HG03039 (cell line): ENCODE measurements around the gene PAPPA2.
"Not testable (repeated sequence)": the region's sequence is repeated elsewhere in the genome, so short reads cannot be mapped to it uniquely, and the experiment has no call there.

Experiments used
- ATAC-seq: cut with Tn5 transposase; IDR thresholded peaks from one replicate; pipeline ENCODE4 v1.9.1; 2021; ENCODE audit warnings: mild to moderate bottlenecking, moderate library complexity; ENCODE audit not compliant: unreplicated experiment

Gene PAPPA2

DNA sequence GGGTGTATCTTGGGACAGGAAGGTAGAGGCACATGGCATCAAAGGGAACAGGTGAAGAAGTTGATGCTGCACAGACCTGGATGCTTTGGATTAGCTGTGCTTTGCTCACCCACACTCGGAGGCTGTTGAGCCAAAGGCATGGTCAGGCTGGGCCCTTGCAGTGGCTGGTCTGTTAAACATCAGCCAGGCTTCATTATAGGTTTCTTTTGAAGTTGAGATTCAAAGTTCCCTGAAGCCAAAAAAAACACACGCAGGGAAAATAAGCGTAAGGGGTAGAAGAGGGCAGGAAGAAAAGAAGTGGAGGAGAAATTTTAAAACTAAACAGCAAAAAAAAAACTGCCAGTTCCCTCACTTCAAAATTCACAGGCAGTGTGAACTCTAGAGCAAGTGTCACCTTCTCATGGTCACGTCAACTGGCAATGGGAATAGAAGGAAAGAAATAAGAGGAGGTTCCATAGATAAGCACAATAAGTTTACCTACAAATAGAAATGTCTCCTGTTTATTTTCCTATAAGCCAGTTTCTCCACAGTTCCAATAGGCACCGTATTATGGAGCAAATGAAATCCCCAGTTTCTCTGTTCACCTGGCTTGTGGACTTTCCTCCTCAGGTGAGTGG lies 139.5 kb downstream of the PAPPA2 start:
- ATAC-seq: no peak

DNA sequence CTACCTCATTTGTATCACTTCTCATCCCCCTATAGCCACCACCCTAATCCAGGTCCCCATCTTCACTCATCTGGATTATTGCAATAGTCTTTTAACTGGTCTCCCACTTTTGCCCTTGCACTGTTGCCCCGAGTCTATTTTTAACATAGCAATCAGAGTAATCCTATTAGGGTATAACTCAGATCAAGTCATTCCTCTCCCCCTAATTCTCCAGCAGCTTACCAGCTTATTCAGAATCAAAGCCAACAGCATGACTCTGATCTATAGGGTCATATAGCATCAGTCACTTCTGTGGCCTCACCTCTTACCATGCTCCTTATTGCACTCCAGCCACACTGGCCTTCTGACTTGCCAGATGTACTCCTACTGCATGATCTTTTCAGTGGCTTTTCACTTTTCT lies 140.7 kb downstream of the PAPPA2 start:
- ATAC-seq: no peak

DNA sequence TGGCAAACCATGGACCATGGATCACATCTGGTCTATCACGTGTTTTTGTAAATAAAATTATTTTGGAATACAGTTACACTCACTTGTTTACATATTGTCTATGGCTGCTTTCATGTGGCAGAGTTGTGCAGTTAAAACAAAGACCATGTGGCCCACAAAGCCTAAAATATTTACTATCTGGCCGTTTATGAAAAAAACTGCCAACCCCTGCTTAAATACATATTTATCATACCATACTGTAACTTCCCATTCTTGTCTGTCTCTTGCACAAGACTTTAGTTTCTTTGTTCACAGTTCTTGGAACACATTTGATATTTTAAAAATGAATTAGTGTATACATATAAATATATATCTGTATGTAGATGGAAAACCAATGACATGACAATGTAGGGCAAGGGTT lies 141.5 kb downstream of the PAPPA2 start:
- no peak for ATAC-seq

GRCh38 chr1:176605176-176605575 lies 142.2 kb downstream of the PAPPA2 start:
- ATAC-seq: no peak

DNA sequence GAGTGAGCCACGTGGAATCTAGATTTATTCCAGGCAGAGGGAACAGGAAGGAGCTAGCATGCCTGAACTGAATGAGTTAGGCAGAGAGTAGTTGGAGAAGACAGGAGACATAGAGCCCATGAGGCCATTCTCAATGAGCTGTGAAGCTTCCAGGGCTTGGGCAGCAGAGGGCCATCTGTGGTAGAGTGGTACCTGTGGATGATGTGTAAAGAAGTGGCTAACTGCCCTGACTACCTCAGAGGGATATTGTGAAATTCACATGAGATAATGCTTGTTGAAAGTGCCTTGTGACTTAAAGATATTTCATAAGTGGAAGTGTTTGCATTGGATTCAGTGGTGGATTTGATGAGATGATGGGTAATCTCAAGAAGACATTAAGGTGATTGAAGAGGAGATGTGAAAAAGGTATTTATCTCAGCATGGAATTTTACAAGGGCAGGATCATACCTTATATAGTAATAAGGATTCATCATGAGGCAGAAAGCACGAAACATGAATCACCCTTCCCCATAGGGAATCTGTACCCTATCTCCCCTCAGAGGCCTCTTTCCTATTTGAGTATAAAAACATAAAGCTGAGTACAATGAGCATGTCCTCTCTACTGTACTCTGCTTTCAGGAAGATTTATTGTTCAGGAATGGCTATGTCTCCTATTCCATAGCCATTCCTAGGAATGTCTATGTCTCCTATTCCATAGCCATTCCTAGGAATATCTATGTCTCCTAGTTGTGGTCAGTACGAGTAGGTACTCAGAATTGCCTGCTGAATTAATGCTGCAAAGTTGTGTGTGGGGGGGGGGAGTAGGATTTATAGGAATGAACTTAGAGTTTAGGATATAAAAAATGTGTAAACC lies 146.8 kb downstream of the PAPPA2 start:
- ATAC-seq: no peak

DNA sequence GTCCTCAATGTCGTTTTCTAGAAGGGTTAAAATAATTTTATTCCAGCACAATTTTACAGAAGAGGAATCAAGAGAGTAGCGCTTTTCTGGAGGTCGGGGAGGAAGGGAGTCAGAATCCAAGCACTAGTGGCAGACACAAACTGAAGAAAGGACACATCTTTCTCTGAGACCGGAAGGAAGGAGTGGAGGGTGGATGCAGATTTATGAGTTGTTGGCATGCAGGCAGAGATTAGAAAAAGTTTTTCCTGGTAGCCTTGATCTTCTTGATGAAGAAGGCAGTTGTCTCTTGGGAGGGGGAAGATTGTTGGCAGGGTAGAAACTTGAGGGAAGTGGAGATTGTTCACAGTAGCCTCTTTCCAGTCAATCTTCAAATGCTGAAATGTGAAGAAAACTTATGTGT lies 149.8 kb downstream of the PAPPA2 start:
- no peak for ATAC-seq

- no peak for ATAC-seq
These were observed 154.9 kb downstream of the PAPPA2 start for GRCh38 chr1:176617881-176618280.

DNA sequence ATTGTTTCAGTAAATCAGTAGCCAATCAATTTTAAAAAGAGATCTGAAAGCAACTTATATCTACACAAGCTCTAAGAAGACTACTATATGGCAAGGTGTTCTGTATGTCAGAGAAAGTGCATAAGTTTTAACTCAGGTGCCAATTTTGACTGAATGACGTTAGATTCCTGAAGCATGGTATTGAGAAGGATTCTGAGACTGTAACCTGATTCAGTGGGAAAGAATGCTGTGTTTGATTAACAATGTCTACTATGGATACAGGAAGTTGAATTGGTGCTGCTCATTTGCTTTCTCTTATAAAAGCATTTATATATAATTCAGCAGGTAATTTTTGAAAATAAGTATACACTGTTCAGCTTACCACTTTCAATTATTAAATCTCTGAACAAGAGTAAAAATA lies 156.3 kb downstream of the PAPPA2 start:
- ATAC-seq: no peak

DNA sequence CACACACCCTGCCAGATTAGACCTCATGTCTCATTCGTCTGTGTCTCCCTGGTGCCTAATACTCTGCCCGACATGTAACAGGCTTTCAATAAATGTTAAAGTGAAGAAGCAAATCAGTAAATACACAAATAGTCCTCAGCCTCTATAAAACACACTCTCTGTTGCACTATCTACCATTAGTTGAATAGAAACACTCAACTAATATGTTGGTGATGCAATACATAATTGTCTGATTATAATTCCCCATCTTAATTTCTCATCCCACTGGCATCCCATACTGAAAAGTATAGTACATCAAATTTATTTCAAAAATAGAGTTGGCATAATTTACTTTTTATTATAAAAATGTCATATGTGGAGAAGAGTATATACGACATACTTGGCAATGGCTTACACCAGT lies 162.4 kb downstream of the PAPPA2 start:
- no peak for ATAC-seq

DNA sequence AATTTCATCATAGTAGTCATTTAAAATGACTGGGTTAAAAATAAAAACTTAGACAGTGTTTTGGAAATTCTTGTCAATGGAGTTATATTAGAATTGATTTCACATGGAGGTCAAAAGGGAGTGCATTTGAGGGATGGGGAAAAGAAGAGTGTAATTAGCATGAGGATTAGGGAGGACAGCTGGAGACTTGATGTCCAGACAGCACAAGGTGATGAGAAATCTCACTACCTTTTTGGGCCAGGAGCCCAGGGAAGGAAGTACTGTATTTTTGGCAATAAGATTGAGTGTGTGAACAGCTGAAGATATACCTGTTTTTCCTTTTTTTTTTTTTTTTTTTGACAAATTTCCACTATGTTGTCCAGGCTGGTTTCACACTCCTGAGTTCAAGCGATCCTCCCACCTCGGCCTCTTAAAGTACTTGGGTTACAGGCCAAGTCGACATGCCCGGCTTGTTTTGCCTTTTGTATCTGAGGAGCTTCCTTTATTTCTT lies 163.6 kb downstream of the PAPPA2 start:
- no peak for ATAC-seq

GRCh38 chr1:176628775-176629174 lies 165.8 kb downstream of the PAPPA2 start:
- no peak for ATAC-seq

- ATAC-seq: not testable (repeated sequence)
These were observed 171.8 kb downstream of the PAPPA2 start for GRCh38 chr1:176634733-176635132.

DNA sequence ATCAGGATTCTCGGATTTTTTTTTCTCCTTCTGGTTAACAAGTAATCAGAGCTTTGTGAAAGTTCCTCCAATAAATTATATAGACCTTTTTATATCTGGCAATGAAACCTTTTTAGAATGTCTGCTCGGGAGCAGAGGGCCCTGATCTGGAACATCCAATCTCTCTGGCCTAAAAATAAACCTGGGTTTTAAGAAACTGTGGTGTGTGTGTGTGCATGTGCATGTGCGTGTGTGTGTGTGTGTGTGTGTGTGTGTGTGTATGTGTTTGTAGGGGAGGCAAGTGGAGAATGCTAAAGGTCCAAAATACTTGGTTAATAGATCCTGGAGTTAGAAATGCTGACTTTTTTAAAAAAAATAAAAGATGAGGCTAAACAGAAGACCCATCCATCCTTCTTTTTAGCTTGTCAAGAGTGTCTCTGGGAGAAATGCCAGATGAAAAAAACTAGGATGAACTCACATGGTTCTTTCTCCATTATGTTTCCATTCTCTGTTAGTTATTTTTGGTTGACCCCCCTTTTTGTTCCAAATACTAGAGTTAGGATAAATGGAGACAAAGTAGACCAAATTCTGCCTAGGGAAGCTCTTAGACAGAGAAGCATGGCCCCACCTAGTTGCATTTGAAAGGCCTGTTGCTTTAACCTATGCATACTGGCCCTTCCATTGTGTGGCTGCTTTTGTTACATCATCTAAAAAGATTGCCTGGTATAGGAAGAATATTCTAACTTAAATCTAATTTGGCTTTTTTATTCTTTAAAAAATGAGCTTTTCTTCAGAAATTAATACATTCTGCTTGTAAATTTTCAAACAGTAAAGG lies 175.9 kb downstream of the PAPPA2 start:
- ATAC-seq: no peak

DNA sequence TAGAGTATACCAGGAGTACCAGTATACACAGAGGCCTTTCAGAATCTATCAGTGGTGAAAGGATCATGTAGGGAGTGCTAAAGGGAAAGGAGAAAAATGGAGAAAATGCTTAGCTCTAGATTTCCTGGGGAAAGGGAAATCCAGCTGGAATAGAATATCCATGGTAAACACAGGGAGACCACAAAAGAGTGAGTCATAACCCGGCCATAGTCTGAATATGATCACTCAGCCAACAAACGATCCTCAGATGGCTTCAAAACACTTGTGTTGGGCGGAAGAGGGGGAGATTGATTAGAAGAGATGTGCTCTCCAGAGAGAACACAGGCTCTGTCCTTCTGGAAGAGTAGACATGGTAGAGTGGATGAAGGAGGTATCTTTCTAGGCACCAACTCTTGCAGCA lies 180.6 kb downstream of the PAPPA2 start:
- ATAC-seq: no peak

DNA sequence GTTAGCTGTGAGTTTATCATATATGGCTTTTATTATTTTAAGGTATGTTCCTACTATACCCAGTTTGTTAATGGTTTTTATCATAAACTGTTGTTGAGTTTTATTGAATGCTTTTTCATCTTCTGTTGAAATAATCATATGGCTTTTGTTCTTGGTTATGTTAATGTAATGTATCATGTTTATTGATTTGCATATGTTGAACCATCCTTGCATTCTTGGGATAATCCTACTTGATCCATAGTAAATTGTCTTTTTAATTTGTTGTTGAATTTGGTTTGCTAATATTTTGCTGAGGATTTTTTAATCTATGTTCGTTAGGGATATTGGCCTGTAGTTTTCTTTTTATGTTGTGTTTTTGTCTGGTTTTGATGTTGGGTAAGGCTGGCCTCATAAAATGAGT lies 185.6 kb downstream of the PAPPA2 start:
- ATAC-seq: no peak

GRCh38 chr1:176656257-176656995 lies 193.5 kb downstream of the PAPPA2 start:
- no peak for ATAC-seq

GRCh38 chr1:176669782-176670181 lies 206.8 kb downstream of the PAPPA2 start:
- no peak for ATAC-seq

DNA sequence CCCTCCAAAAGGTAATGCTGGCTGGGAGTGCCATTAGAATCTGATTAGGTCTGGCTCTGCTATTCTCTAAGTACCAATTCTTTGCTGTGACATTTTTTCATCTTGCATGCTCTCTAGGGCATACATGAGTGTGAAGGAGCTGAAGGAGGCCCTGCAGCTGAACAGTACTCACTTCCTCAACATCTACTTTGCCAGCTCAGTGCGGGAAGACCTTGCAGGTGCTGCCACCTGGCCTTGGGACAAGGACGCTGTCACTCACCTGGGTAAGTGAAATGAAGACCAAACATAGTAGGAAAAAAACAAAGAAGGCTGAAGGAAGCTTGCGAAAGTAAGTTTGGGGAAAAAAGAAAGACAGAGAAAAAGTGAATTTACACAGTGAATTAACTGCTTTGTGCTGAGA lies 207.9 kb downstream of the PAPPA2 start:
- ATAC-seq: no peak

DNA sequence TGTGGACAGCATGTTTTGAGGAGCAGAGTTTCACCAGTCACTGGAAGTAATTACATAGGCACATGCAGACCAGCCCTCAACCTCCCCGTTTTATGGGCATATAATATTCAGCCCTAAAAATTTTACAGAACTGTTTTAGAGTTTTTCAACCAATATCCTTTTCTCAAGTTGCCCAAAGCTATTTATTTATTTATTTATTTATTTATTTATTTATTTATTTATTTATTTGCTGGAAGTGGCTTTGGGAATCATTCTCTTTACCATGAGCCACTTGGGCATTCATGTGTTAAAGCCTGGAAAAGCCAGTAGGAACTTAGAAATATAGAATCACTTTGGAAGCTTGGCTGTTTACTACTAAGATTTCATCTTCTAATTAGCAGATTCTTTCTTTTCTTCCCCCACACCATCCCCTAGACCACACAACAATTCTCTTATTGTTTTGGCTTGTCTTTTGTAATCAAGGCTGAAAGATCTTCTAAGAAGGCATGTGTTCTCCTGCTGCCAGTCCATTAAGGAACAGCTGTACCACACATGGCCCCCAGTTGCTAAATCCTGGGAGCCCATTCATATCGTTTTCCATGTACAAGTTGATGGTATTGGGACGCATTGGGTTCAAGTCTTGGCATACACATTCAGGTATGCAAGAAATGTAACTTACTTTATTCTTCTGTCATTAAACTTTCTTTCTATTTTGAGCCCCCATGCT lies 220.0 kb downstream of the PAPPA2 start:
- no peak for ATAC-seq
